ENCODE measurements around the gene CARNS1. TPM values are rescaled to one million over a fixed set of nuclear protein-coding genes. Genes with fewer than 3 reads are reported as not detected.
A peak's percentile ranks its signal among the peaks of the same experiment; 100 is the strongest.
"Not testable (repeated sequence)": the region's sequence is repeated elsewhere in the genome, so short reads cannot be mapped to it uniquely, and the experiment has no call there.

Gene CARNS1
- polyA plus RNA-seq, 4 donors, result 1.1 to 4.4 (median 1.8) TPM

DNA sequence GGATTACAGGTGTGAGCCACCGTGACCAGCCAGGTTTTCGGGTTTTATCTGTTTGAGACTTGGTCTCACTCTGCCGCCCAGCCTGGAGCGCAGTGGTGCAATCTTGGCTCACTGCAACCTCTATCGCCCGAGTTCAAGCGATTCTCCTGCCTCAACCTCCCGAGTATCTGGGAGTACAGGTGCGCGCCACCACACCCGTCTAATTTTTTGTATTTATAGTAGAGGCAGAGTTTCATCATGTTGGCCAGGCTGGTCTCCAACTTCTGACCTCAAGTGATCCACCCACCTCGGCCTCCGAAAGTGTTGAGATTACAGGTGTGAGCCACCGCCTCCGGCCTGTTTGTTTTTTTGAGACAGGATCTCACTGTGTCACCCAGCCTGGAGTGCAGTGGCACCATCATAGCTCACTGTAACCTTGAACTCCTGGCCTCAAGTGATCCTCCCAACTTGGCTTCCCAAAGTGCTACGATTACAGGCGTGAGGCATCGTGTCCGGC is 11.9 kb downstream of the CARNS1 start:
- DNase-seq (ENCODE audit: low read depth in 4 of 4, low spot score in 3 of 4), result not testable (repeated sequence)

DNA sequence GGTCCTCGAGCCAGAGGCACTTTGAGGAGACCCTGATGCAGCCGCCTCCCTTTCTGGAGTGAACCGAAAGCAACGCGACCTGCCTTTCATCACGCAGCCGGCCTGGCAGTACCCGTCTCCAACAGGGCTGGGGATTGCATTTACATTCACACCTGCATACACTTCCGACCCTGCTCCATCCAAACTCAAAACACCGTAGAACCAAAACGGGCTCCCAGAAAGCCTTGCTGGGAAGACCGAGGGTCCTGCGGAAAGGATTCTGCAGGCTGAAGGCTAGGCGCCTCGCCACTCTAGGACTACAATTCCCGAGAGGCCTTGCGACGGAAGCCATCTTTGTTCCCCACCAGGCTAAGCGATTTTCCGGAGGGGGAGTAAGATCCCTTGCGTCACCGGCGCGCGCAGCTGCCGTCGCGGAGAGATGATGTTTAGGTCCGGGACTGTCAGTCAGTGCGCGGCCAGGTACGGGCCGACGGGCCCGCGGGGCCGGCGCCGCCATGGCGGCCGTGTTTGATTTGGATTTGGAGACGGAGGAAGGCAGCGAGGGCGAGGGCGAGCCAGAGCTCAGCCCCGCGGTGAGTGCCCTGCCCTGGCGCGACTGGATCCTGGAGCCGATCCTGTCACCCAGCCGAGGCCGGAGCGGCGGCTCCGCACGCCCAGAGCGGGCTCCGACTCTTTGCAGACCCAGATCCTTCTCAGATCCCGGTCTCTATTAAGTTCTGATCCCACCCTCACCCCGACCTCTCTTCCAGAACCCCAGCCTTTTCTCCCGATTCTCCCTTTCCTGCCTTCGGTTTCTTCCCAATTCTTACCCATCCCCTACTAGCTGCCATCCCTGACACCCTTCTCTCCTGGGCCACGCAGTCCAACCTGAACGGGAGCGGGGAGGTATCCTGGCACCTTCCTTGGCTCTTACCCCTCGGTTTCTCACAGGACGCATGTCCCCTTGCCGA is 12.8 kb downstream of the CARNS1 start, which contains the start of gene RPS6KB2:
TSS of gene RPS6KB2 (plus strand) at position 443 of the 950 bp plus-strand sequence. CDS start at position 495, 52 bp downstream.
- DNase-seq (ENCODE audit: low read depth in 4 of 4, low spot score in 3 of 4), result peak; percentile 93 to 97 (median 96)

DNA sequence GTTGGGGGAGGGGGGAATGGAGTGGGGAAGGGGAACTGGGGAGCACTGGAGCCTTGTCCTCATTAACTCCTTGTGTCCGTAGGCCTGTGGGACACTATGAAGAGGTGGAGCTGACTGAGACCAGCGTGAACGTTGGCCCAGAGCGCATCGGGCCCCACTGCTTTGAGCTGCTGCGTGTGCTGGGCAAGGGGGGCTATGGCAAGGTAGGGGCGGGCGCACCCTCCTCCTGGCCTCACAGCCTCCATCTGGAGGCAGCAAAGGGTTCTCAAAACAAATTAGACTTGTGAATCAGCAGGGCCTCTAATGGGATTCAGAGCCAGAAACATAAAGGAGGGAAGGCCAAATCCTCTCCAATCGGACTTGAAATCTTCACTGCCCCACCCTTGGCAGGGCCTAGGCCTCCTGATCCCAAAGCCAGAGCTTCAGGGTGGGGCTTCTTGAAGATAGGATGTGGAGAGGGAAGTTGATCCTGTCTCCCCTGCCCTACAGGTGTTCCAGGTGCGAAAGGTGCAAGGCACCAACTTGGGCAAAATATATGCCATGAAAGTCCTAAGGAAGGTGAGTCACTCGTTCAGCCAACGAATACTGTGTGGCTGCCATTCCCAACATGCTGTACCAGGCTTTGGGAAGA is 13.7 kb downstream of the CARNS1 start:
- no peak for DNase-seq (ENCODE audit: low read depth in 4 of 4, low spot score in 3 of 4)

DNA sequence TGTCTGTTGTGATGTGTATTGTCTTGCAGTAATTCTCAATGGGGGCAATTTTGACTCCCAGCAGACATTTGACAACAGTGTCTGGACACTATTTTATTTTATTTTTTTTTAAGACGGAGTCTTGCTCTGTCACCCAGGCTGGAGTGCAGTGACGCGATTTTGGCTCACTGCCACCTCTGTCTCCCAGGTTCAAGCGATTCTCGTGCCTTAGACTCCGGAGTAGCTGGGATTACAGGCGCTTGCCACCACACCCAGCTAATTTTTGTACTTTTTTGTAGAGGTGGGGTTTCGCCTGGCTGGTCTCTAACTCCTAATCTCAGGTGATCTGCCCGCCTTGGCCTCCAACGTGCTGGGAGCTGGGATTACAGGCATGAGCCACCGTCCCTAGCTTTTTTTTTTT is 14.2 kb downstream of the CARNS1 start:
- DNase-seq (ENCODE audit: low read depth in 4 of 4, low spot score in 3 of 4), result no peak

DNA sequence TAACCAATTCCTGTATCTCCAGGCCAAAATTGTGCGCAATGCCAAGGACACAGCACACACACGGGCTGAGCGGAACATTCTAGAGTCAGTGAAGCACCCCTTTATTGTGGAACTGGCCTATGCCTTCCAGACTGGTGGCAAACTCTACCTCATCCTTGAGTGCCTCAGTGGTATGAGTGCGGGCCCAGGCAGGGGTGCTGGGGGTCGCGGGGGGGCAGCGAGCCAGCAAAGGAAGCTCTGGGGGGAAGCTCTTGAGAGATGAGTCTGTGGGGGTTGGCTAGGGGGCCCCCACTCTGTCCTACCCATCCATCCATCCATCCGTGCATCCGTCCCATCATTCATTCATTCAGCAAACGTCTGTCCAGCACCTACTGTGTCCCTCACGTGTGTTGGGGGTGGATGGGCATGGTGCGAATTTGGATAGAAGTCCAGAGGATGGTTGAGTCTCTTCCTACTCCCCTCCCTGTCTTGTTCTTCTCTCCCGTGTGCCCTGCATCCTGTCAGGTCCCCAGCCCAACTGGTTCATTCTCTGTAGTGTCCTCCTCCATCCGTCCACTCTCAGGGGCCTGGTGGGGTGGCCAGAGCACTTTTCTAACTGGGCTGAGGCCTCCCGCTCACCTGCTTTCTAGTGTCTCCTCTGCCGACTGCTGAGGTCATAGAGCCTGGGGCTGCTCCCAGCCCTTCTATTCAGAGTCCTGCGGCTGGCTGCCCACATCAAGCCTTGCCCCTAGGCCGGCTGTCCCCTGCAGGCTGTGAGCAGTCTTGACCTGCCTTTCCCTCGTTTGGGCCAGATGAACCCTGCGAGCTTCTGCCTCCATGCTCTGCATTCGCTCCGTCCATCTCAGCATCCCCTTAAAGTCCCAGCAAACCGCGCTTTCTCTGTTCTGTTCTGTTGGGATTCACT is 16.1 kb downstream of the CARNS1 start:
- DNase-seq (ENCODE audit: low read depth in 4 of 4, low spot score in 3 of 4), result no peak

DNA sequence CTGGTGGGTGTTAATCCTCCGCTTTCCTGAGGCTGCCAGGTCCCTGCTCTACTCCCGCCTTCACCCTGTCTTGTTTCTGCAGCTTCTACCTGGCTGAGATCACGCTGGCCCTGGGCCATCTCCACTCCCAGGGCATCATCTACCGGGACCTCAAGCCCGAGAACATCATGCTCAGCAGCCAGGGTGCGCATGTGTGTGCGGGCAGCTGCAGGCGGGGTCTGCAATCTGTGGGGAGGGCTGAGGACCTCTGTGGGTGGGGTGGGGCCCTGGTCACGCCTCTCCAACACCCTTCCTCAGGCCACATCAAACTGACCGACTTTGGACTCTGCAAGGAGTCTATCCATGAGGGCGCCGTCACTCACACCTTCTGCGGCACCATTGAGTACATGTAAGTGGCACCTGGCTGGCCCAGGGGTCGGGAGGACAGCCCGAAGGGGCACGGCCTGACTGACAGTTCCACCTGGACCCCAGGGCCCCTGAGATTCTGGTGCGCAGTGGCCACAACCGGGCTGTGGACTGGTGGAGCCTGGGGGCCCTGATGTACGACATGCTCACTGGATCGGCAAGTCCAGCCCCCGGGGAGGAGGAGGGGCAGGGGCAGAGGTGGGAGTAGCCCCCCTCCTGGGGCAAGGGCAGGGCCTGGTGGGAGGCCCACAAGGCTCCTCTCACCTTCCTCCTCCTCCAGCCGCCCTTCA is 17.3 kb downstream of the CARNS1 start:
- DNase-seq (ENCODE audit: low read depth in 4 of 4, low spot score in 3 of 4), result no peak

DNA sequence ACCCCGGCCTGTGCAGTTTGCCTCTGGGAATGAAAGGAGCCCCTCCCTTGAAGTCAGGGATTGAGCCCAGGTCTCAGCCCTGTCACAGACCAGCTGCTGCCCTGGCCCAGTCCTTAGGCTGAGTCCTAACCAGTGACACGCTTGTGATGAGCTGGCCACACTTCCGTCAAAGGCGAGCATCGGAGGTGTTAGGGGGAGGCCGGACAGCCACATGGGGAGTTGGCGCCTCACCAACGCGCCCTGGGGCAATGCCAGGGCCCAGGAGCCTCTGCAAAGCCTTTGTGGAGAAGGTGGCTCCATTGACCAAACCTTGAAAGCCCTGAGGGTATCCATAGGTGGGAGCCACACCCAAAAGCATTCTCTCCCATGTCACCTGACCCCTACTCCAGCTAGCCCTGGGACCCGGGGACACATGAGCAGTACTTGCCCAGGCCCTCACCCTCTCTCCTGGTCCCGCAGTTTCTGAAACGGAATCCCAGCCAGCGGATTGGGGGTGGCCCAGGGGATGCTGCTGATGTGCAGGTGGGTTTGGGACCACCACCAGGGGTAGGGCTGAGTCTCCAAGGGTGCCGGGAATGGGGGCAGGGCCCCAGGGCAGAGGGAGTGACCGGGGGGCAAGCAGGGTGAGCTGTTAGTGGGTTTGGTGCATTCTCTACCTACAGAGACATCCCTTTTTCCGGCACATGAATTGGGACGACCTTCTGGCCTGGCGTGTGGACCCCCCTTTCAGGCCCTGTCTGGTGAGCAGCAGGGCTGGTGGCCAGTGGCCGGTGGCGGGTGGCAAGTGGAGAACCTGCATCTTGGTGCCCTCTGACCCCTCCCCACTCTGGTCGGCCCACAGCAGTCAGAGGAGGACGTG is 18.3 kb downstream of the CARNS1 start:
- no peak for DNase-seq (ENCODE audit: low read depth in 4 of 4, low spot score in 3 of 4)

DNA sequence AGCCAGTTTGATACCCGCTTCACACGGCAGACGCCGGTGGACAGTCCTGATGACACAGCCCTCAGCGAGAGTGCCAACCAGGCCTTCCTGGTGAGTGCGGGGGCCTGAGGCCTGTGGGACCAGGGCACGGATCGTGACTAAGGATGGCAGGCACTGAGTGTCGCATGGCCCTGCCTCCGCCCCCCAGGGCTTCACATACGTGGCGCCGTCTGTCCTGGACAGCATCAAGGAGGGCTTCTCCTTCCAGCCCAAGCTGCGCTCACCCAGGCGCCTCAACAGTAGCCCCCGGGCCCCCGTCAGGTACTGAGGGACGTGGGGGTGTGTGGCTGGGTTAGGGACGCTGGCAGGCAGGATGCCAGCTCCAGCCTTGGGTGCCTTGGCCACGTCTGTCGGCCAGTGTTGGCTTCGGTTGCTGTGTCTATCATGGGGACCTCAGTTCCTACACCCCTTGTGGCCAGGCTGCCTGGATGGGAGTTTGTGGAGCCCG is 19.0 kb downstream of the CARNS1 start:
- DNase-seq (ENCODE audit: low read depth in 4 of 4, low spot score in 3 of 4), result no peak

DNA sequence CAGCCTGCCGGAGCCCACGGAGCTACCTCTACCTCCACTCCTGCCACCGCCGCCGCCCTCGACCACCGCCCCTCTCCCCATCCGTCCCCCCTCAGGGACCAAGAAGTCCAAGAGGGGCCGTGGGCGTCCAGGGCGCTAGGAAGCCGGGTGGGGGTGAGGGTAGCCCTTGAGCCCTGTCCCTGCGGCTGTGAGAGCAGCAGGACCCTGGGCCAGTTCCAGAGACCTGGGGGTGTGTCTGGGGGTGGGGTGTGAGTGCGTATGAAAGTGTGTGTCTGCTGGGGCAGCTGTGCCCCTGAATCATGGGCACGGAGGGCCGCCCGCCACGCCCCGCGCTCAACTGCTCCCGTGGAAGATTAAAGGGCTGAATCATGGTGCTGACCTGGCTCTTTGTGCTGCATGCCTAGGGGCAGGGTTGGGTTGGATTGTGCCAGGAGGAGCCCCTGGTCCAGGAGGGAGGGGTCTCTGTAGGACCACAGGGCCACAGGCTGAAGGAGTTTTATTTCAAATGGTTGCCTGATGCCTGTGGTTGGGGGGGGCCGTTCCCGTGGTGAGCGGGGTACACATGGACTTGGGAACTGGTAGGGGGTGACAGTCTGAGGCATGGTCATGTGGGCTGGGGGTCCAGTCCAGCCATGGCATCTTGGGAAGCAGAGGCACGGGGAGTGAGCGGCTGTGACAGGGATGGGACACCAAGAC is 19.7 kb downstream of the CARNS1 start:
- DNase-seq (ENCODE audit: low read depth in 4 of 4, low spot score in 3 of 4), result no peak

DNA sequence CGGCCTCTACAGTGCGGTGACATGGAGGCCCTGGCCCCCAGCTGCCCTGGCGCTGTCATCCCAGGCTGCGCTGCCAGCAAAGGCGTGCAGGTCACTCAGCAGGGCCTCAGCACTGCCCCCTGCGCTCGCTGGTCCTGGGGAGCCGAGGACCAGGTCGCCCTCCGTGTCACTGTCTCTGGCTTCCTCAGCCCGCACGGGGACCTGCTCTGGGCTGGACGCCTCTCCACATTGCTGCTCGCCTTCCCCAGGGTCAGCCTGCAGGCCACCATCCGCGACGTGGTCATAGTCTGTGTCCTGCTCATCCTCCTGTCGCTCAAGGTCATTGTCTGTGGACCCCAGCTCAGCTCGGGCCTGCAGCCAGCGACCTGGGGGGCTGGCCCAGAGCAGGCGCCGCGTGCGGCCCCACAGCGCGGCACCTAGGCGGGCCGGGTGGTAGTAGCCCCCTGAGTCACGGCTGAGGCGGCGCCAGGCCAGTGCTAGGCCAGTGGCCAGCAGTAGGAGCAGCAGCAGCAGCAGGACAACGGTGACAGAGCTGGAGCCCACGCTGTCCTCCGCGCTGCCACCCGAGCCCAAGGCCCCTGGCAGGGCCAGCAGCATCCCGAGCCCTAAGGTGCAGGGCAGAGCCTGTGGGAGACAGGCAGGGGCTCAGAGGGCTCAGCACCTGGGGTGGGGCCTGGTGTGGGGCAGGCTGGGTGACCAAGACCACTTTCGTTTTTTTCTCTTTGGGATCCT is 20.4 kb downstream of the CARNS1 start:
- DNase-seq (ENCODE audit: low read depth in 4 of 4, low spot score in 3 of 4), result no peak

DNA sequence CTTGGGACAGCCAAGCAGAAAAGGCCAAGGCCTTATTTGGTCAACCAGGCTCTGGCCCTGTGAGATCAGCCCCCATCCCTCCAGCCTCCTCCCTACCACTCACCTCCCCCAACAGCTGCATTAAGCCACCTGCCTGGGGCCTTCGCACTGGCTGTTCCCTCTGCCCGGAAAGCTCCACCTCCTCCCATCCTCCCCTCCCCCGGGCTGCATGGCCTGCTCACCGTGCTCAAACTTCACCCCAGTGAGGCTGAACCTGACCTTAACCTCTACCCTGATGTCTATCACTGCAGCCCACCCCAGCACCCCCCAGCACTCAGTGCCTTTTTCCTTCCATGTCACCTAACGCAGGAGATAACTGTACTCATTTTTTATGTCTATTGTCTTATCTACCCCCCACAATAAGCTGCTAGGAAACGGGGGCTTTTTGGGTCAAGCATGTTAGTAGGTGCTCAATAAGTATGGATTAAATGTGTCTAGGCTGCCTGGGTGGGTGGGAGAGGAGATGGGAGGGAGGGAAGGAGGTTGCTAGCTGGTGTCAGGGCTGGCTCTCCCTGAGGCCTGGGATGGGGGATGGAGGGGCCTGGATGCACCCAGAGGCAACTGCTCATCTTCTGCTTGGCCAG is 21.1 kb downstream of the CARNS1 start:
- no peak for DNase-seq (ENCODE audit: low read depth in 4 of 4, low spot score in 3 of 4)

DNA sequence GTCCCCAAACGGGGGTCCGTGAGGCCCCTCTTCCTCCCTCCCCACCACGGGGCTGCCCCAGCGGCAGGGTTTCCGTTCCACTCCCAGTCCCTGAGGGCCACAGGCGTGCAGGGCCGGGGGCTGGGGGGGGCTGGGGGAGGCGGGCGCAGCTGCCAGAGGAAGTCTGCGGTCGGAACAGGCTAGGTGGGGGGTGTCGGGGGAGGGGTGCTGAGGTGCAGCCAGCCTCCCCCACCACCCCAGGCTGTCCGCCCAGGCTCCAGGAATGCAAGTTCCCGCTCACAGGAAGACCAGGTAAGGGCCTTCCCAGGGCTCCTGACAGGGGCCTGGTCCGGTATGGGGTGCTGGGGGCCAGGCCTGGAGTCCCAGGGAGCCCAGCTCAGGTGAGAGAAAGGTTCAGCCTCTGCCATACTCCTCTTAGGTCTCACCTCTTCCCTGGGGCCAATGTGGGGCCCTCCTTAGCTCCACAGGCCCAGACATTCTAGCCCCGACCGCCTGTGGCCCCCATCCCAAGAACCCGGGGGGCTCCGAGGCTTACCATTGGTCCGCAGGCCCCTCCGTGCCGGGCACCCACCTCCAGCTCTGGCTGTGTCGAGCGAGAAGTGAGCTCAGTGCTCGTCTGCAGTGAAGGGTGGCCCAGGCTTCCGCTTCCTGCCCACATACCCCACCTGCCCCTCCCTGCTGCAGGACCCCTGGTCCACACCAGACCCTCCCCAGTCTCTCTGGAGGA is 21.8 kb downstream of the CARNS1 start, which contains the start of gene PTPRCAP:
TSS of gene PTPRCAP (minus strand) at position 601 of the 727 bp plus-strand sequence. CDS start at position 538, 63 bp downstream.
- no peak for DNase-seq (ENCODE audit: low read depth in 4 of 4, low spot score in 3 of 4)

DNA sequence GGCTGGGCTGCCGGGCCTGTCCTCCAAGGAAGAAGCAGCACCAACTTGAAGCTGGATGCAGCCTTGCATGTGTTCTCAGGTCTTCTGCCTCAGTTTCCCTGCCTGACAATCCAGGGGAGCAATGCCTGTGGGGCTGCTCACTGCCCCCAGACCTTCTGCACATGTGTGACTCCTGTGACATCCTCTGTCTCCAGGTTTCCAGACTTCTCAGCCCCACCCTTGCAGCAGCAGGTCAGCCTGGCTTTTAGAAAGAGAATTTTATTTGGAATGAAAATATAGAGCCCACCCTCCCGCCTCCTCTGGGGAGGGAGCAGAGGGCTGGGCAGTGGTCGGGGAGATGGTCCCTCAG is 22.3 kb downstream of the CARNS1 start:
- DNase-seq (ENCODE audit: low read depth in 4 of 4, low spot score in 3 of 4), result no peak

DNA sequence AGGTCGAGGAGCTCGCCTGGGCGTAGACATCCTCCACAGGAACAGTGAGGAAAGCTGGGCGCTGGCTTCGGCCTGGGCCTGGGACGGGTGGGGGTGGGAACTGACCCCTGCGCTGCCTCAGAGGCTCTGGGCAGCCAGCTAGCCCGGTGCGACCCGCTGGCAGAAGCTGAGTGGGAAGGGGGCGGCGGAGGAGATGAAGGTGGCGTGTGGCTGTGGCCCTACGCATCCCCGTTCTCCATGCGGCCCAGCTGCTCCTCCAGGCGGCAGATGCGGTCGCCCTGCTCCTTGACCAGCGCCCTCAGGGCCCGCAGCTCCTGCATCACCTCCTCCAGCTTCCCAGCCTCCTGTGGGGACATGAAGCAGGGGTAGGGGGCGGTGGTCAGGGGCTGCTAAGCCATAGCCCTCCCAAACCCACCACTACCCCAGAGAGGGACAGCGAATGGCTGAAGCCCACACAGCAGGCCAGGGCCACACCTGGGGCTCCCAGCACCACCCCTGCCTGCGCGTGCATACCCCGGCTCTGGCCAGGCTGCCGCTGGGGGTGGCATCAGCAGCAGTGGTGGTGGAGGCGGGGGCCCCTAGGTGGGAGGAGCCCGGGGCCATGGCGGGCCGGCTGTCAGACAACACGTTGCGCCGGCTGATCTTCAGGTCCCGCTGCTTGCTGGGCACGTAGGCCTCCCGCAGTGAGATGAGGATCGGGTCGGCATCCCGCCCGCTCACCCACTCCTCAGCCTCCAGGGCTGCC is 22.9 kb downstream of the CARNS1 start:
- no peak for DNase-seq (ENCODE audit: low read depth in 4 of 4, low spot score in 3 of 4)

DNA sequence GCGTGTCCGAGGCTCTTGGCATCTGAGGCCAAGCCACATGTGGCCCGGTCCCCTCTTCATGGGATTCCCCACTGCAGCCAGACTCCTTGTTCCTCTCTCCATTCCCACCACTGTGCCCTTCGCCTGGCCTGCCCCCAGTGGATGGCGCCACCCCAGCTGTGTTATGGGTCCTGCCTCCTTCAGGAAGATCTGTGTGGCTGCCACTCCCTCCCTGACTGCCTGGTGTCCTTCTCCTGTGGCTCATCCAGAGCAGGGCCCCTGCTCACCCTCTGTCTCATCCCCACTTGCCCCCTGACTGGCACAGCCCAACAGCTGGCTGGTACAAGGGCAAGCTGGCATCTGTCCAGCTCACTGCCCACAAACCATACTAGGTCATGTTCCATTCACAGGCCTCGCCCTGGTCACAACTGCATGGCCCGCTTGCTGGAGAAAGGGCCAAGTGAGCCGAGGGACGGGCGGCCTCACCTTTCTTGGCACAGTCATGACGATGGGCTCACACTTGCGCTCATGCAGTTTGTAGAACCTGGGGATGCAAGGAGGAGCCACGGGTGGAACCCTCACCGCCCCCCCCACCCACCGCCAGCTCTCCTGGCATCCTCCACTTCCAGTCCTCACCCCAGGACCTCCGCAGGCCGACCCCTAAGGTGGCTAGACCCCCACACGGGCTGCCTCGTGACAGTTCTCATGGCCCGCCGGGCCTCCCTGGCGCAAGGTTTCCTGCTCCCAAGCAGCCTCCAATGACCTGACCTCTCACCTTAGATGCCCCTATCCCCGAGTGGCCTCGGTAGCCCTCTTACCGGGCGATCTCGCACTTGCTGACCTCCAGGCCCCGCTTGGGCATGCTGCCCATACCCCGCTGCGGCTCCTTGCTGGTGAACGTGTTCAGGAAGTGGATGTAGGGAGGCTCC is 24.1 kb downstream of the CARNS1 start:
- DNase-seq (ENCODE audit: low read depth in 4 of 4, low spot score in 3 of 4), result no peak

All from left renal pelvis (tissue), 4 donors.